MV-4-11 (cell line): Measurements from ENCODE around the gene MCC.

ENCODE experiments used
- DNase-seq: peaks from one replicate; lab custom pipeline; 2025; lab: John Stamatoyannopoulos, UW

The MCC gene

GRCh38 chr5:113271015-113271414, 217.2 kb downstream of the MCC start:
- DNase-seq = no peak

- no peak for DNase-seq
Measured at GRCh38 chr5:113270086-113270485, 218.2 kb downstream of the MCC start.

DNA sequence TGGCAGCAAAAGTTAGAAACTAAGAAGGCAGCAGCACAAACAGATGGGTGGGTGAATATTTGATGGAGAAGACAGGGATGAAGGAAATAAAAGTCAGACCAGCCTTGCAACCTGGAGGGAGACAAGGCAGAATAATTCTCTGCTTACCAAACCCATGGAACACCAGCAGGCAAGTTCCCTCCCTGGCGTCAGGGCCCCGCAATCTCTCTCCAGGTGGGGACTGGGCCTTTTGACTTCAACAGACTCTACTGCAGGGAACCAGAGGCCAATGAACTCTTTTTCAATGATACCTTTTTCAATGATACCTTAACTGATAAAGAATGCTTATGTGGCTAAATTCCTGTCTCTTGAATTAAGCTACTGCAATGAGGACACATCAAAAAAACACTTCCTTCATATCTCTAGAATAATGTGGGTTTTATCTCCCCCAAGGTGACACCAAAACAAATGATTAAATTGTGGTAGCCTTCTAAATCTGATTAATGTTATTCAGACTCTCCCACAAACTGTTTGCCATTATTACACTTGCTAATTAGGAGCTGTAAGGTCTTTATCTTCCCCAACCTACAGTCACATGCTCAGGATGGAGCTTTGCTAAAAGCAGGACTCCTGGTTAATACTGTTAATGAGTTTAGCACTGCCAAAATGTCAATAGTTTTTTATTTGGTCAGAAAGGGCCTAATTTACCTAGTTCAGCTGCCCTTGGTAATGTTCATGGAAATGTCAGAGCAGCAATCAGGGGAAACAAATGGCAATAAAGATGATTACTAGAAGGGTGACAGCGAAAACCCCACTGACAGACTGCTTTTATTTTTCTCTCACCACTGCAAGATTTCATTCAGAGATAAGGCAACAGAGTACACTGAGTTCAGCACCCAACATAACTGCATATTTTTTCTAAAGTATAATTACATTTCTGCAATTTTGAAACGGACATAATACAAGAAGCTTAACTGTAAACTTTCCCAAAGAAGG, 218.9 kb downstream of the MCC start:
- no peak for DNase-seq

GRCh38 chr5:113268232-113268631, 220.0 kb downstream of the MCC start:
- DNase-seq = no peak

DNA sequence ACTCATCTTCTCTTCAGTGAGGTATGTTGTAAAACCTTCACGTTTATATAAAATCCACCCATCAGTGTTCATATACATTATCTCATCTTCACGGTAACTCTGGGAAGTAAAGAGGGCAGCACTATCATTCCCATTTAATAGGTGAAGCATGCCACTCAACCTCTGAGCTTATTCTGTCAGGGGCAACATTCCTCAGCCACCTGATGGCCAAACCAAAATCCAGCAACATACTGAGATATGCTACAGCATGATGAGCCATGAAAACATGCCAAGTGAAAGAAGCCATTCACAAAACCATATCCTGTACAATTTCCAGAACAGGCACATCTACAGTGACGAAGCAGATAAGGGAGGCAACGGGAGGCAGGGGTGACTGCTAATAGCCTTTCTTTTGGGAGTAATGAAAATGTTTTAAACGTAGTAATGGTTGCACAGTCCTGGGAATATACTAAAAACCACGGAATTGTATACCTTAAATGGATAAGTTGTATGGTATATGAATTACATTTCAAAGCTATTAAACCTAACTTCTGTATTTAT, 220.8 kb downstream of the MCC start:
- no peak for DNase-seq

DNA sequence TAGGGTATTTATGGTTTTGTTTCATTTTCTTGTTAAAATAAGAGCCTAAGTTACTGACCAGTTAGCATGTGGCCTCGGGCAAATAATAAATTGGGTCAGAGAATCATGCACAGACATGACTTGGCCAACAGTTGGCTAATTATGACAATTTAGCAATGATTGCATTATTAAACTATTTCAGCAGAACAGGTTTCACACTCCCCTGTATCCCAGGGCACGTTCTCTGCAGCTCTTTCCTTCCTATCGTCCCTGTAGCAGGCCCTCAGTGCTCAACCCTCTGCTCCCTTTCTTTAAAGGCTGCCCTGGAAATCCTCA, 221.4 kb downstream of the MCC start:
- DNase-seq = no peak

DNA sequence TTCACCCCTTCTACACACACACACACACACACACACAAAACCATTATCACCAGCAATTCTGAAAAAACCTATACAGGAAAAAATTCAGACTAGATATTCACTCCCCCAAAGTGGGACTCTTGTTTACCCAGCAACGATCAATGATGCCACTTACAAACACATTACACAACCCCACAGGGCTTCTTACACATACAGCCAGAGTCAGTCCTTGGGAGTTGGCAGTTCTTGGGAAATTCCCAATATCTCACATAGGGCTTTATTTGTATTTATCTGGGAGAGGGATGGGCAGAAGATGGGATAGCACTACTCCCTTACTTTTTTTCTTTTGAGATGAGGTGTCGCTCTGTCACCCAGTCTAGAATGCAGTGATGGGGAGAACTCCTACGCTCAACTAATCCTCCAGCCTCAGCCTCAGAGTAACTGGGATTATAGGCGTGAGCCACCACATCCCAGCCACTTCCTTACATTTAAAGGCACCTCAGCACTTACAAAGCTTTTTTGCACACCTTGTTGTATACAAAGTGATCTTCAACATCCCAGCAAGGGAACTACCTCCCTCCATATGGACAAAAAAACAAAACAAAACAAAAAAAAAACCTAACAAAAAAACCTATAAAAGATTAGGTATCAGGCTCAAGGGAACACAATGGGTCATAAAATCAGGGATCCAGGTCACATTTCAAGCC, 221.9 kb downstream of the MCC start:
- DNase-seq = no peak

DNA sequence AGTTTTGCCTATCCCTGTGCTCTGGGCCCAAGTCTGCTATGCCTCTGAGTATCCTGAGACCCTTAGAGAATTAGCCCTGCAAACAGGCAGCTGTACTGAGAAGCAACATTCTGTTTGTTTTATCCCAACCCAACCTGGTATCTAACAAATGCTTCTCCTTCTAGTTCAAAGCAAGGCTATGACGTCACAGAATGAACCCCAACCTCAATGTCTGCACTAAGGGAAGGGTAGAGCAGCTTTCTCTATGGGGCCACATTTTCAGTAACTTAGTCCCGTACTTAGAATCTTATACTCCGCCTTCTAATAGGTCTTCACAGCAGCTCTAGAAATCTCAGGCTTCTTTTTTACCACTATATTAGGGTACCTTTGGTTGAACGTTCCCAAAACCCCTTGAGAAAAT, 223.1 kb downstream of the MCC start:
- DNase-seq = no peak

GRCh38 chr5:113264046-113264445, 224.2 kb downstream of the MCC start:
- no peak for DNase-seq

- DNase-seq = no peak
Measured at GRCh38 chr5:113263545-113263944, 224.7 kb downstream of the MCC start.

GRCh38 chr5:113262674-113263073, 225.6 kb downstream of the MCC start:
- no peak for DNase-seq

DNA sequence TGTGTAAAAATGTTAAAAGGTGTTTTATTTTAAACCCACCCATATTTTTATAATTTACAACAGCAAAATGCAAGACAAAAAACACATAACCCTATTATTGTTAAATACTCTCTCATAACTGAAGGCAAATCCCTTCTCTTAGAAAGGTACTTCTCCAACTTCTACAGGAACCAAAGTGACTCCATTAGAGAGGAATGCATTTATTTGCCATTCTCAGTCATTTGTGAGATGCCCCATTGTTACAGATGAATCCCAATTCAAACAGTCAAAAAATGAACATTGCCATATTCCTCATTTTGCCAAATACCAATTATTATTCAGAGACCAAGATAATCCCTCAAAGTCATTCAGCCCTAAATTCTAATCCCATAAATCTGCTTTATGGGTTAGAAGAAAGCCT, 229.2 kb downstream of the MCC start:
- no peak for DNase-seq

GRCh38 chr5:113257545-113257944, 230.7 kb downstream of the MCC start:
- DNase-seq = no peak

DNA sequence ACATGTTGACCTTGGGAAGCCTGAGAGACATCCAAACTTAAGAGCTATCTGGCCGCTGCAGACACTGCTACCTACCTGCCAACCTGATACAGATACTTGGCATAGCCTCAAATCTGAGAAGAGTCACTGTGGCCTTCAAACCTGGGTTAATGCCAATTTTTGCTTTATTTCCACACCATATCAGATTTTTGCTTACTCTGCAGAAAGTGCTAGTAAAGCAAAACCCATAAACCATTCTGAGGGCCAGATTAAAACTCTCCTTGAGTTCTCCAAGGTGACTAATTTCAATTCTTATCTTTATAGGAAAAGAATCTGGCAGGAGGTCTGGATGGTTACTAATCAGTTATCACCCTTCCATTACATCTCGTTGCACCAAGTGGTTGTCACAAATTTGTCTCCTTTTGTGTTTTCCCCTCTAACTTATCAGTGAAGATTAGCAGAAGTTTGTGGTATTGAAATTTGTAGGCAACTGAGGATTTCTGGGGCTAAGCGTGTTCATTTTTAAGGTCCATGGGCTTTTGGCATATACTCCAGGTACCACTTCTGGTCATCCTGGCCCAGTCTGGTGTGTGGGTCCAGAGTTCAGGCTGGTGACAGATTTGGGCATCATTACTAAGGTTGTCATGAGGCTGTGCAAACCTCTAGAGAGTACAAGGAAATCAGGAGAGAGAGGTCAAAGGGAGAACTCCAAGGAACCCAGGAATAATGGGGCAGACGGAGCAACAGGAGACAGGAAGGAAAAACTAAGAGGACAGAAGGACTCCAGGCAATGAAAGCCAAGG, 231.4 kb downstream of the MCC start:
- DNase-seq = no peak

DNA sequence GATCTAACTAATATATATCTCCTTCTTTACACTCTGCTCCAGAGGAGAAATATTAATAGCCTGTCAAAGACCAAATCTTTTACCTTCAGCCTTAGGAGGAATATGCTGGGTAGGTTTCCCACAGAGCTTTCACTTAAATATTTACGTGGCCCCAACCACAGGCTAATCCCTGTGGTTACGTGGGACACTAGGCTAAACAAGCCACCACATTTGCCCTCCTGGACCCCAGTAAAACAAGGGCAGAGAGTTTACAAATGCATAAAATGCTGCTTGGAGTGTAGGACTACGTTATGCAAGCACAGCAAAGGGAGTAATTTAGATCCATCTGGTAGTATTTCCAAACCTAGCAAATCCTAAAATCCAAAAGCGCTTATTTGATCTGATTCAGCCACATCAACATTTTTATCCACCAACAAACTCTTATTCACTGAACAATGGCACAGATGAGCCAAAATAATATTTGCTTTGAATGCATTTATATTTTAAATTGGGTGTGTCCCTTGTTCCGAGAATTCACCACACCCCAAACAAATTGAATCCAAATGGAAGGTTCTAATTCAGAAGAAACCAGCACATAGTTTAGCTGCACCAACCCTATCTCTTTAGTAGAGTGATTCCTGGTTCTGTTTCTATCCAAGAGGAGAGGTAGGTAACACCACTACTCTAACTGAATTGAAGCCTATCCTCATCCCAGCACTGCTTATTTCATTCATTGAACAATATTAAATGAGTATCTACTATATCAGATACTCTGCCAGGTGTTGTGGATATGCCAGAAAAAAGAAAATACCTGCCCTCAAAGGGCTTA, 232.5 kb downstream of the MCC start:
- no peak for DNase-seq

GRCh38 chr5:113255105-113255504, 233.1 kb downstream of the MCC start:
- no peak for DNase-seq

DNA sequence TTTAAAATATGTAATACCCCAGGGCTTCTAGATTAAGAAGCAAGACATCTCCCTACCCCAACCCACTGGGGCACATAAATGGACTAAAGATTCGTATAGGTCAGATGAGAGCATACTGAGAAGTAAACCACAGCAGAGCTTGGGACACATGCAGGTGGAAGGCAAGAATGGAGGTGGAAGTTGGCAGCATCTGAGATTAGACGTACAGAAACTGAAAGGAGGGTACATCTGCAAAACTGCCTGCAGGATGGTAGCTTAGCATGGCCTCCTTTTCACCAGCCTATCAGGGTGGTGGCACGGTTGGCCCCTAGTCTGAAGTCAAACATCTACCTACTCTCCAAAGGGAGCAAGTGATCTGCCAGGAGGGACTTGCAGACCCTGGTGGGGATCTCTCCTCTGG, 235.2 kb downstream of the MCC start:
- no peak for DNase-seq

DNA sequence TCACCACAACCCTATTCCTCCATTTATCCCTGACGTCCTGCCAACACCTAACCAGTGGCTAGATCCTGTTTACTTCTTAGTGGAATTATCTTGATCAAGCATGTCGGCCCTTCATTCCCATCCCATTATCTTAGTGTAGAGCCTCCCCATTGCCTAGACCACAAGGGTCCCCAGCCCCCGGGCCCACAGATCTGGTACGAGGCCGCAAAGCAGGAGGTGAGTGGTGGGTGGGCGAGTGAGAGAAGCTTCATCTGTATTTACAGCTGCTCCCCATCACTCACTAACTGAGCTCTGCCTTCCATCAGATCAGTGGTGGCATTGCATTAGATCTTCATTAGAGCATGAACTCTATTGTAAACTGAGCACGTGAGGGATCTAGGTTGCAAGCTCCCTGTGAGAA, 236.2 kb downstream of the MCC start:
- no peak for DNase-seq

- no peak for DNase-seq
Measured at GRCh38 chr5:113250341-113250953, 237.8 kb downstream of the MCC start.

GRCh38 chr5:113249206-113249605, 239.0 kb downstream of the MCC start:
- DNase-seq = no peak

- DNase-seq = peak; percentile 61
Measured at GRCh38 chr5:113246361-113246870, 241.8 kb downstream of the MCC start.
